DMS114 treated with DMSO at 0.1 percent for 48 hours (cell line): ENCODE data around the gene KIR2DL4.
"Not testable (repeated sequence)": the region's sequence is repeated elsewhere in the genome, so short reads cannot be mapped to it uniquely, and the experiment has no call there.

Experiments
- DNase-seq: peaks from one replicate; lab custom pipeline; 2025; ENCODE audit not compliant: unreplicated experiment; lab: John Stamatoyannopoulos, UW

Gene KIR2DL4

DNA sequence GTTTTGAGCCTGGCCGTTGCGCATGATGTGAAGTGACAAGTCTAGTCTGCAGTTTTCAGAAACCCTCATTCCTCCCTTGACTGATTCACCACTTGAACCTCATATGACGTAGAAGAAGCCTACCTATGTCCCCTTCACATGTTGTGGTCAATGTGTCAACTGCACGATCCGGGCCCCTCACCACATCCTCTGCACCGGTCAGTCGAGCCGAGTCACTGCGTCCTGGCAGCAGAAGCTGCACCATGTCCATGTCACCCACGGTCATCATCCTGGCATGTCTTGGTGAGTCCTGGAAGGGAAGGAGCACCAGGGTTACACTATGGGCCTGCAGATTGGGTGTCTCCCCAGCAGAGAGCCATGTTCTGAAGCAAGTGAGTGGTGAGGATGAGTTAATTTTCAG is at the start of gene KIR2DL4:
KIR2DL4 (plus strand) TSS at position 201 of the 400 bp plus-strand sequence; CDS start at position 243, 42 bp downstream.
- DNase-seq, result no peak

GRCh38 chr19:54756204-54757110 is 47.0 kb upstream of the KIR2DL4 start:
- not testable (repeated sequence) for DNase-seq

- DNase-seq, result not testable (repeated sequence)
These were observed 44.8 kb upstream of the KIR2DL4 start for GRCh38 chr19:54758577-54758976.

DNA sequence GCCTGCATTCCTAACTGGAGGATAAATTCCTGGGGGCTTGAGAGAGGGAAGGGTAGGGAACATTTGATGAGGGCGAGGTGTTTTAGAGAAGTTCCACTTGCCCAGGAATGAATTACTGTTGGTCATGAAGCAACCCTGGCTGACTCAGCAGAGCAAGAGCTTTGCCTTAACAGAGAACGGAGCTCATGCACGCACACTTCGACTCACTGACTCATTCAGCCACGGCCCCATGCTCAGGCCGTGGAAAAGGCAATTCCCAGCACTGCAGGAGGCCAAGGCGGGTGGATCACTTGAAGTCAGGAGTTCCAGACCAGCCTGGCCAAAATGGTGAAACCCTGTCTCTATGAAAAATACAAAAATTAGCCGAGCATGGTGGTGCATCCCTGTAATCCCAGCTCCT is 39.2 kb upstream of the KIR2DL4 start:
- not testable (repeated sequence) for DNase-seq

DNA sequence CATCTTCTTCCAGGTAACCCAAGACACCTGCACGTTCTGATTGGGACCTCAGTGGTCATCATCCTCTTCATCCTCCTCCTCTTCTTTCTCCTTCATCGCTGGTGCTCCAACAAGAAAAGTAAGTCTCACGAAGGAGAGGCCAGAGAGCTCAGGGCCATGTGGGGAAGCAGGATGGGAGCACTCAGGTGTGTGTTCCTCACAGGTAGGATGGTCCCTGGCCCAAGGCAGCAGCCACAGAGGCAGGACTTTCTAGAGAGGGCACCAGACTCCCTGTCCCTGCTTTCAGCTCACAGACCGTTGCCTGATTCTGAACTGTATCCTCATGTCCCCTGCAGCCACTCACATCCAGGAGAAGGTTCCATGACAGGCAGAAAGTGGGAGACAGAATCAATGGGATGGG is 36.9 kb upstream of the KIR2DL4 start:
- DNase-seq, result not testable (repeated sequence)

DNA sequence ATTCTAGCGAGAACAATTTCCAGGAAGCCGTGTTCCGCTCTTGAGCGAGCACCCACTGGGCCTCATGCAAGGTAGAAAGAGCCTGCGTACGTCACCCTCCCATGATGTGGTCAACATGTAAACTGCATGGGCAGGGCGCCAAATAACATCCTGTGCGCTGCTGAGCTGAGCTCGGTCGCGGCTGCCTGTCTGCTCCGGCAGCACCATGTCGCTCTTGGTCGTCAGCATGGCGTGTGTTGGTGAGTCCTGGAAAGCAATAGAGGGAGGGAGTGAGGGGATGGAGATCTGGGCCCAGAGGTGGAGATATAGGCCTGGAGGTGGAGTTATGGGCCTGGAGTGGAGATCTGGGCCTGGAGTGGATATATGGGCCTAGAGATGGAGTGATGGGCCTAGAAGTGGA is 33.8 kb upstream of the KIR2DL4 start, which contains the start of gene KIR2DL1:
KIR2DL1 (plus strand) TSS at position 148 of the 400 bp plus-strand sequence; CDS start at position 206, 58 bp downstream.
- not testable (repeated sequence) for DNase-seq

GRCh38 chr19:54770511-54770910 is 32.9 kb upstream of the KIR2DL4 start:
- DNase-seq, result not testable (repeated sequence)

- DNase-seq, result not testable (repeated sequence)
These were observed 32.1 kb upstream of the KIR2DL4 start for GRCh38 chr19:54771018-54771960.

DNA sequence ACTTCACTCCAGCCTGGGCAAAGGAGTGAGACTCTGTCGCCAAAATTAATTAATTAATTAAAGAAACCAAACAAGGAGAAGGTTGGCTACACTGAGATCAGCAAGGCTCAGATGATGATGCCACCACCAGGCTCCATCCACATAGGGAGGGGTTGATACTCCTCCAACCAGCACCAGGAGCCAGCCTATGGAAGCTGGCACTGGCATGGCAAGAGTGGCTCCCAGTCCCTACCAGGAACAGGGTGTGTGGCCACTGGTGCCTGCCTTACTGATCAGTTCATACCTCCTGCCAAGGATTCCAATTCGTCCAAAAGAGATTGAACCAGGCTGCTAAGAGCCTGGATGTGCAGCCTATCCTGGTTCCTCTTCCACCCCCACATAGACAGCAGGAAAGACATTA is 30.7 kb upstream of the KIR2DL4 start:
- DNase-seq, result not testable (repeated sequence)

GRCh38 chr19:54775095-54775815 is 28.2 kb upstream of the KIR2DL4 start:
- not testable (repeated sequence) for DNase-seq

DNA sequence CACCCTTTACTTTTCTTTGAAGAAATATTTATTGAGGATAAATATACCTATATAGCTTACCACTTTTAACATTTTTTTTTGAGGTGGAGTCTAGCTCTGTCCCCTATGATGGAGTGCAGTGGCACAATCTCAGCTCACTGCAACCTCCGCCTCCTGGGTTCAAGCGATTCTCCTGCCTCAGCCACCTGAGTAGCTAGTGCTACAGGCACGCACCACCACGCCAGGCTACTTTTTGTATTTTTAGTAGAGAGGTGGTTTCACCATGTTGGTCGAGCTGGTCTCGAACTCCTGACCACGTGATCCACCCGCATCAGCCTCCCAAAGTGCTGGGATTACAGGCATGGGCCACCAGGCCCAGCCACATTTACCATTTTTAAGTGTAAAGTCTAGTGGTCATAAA is 27.6 kb upstream of the KIR2DL4 start:
- not testable (repeated sequence) for DNase-seq

- not testable (repeated sequence) for DNase-seq
These were observed 25.6 kb upstream of the KIR2DL4 start for GRCh38 chr19:54777851-54778250.

DNA sequence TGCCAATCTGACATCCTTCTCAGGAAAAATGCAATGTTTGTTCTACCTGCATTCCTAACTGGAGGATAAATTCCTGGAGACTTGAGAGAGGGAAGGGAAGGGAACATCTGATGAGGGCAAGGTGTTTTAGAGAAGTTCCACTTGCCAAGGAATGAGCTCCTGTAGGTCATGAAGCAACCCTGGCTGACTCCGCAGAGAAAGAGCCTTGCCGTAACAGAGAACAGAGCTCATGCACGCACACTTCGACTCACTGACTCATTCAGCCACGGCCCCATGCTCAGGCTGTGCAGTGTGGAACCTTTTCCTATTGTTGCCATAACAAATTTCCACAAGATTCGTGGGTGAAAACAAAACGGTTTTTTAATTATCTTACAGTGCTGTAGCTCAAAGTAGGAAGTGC is 24.5 kb upstream of the KIR2DL4 start:
- DNase-seq, result not testable (repeated sequence)

DNA sequence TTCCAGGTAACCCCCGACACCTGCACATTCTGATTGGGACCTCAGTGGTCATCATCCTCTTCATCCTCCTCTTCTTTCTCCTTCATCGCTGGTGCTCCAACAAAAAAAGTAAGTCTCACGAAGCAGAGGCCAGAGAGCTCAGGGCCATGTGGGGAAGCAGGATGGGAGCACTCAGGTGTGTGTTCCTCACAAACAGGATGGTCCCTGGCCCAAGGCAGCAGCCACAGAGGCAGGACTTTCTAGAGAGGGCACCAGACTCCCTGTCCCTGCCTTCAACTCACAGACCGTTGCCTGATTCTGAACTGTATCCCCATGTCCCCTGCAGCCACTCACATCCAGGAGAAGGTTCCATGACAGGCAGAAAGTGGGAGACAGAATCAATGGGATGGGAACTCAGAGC is 20.5 kb upstream of the KIR2DL4 start:
- DNase-seq, result not testable (repeated sequence)

GRCh38 chr19:54786091-54786723 is 17.2 kb upstream of the KIR2DL4 start:
- not testable (repeated sequence) for DNase-seq

DNA sequence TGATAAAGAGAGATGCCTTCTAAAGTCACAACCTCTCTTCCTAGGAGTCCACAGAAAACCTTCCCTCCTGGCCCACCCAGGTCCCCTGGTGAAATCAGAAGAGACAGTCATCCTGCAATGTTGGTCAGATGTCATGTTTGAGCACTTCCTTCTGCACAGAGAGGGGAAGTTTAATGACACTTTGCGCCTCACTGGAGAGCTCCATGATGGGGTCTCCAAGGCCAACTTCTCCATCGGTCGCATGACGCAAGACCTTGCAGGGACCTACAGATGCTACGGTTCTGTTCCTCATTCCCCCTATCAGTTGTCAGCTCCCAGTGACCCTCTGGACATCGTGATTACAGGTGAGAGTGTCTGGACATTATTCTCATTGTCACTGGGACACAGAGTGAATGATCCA is 15.3 kb upstream of the KIR2DL4 start:
- not testable (repeated sequence) for DNase-seq

- no peak for DNase-seq
These were observed 12.7 kb upstream of the KIR2DL4 start for GRCh38 chr19:54790711-54791110.

GRCh38 chr19:54791476-54791875 is 11.9 kb upstream of the KIR2DL4 start:
- no peak for DNase-seq

DNA sequence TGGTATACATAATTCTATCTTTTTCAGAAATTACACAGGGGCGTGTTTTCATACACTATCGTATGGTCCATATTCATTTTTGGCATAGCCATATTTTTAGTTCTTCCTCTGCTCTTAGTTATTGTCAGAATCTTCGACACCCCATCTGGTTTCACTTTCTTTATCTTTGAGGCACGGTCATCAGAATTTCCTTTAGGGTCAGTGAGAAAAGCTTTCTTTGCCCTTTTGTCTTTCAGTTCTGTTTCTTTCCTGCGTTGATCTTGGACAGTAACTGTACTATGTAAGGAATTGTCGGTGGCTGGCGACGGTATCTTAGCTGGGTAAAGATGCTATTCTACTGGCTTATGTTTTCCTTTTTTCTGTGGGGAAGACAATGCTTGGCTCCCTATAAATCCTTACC is 10.6 kb upstream of the KIR2DL4 start:
- no peak for DNase-seq

DNA sequence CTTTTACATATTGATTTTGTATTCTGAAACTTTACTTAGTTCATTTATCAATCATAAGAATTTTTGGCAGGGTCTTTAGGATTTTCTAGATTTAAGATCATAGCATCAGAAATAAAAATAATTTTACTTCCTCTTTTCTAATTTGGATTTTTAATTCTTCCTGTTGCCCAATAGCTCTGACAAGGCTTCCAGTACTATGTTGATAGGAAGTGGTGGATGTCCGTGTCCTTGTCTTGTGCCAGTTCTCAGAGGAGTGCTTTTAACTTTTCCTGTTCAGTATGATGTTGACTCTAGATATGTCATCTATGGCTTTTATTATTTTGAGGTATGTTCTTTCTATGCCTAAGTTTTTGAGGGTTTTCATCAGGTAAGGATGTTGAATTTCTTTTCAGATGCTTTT is 7.7 kb upstream of the KIR2DL4 start:
- no peak for DNase-seq
